OCI-LY7 (cell line): ENCODE measurements around the gene CFLAR. TPM values are rescaled to one million over a fixed set of nuclear protein-coding genes. Genes with fewer than 3 reads are reported as not detected.
A peak's percentile ranks its signal among the peaks of the same experiment; 100 is the strongest.

ENCODE experiments used
- BruUV-seq: library from RNA; stranded (reverse); fragments of 400-500 nt; replicated peaks from 2 replicates; lab custom pipeline; 2021; lab: Mats Ljungman, UMichigan
- CTCF ChIA-PET: fragments of 300-600 bp; sonication (Branson Sonifier 250); formaldehyde crosslinking; loops from one replicate; lab custom pipeline; 2022; ENCODE audit warnings: antibody characterized with exemption; ENCODE audit not compliant: unreplicated experiment; lab: Charles Lee
- POLR2A ChIA-PET: fragments of 300-600 bp; sonication (Branson Sonifier 250); formaldehyde crosslinking; loops from one replicate; lab custom pipeline; 2022; ENCODE audit warnings: antibody characterized with exemption; lab: Charles Lee
- DNase-seq: peaks from one replicate; pipeline ENCODE4 v3.0.0-alpha.2; 2015; ENCODE audit warnings: low spot score
- H2AFZ ChIP-seq: fragments of 200-600 bp; sonication (generic), shearing (Covaris generic); 2 replicates; pipeline ENCODE4 v1.6.1; 2014; ENCODE audit warnings: mild to moderate bottlenecking, antibody characterized with exemption, low read length, moderate library complexity
- H3K27ac ChIP-seq: fragments of 200-600 bp; sonication (generic); 2 replicates; pipeline ENCODE4 v1.5.1; 2014; ENCODE audit warnings: mixed run types, low read depth, mild to moderate bottlenecking, moderate library complexity, low read length, inconsistent platforms; ENCODE audit not compliant: poor library complexity, severe bottlenecking
- H3K36me3 ChIP-seq: fragments of 200-600 bp; sonication (generic); 2 replicates; pipeline ENCODE4 v1.6.1; 2014; ENCODE audit warnings: mild to moderate bottlenecking, antibody characterized with exemption, low read length, moderate library complexity, mixed read lengths; ENCODE audit not compliant: insufficient read depth
- H3K4me1 ChIP-seq: fragments of 200-600 bp; sonication (generic); 2 replicates; pipeline ENCODE4 v1.5.1; 2014; ENCODE audit warnings: mild to moderate bottlenecking, low read length; ENCODE audit not compliant: insufficient read depth, poor library complexity, severe bottlenecking
- H3K4me2 ChIP-seq: fragments of 200-600 bp; sonication (generic); 2 replicates; pipeline ENCODE4 v1.6.1; 2014; ENCODE audit warnings: mild to moderate bottlenecking, low read length
- H3K4me3 ChIP-seq: fragments of 200-600 bp; sonication (generic); 2 replicates; pipeline ENCODE4 v1.5.1; 2014; ENCODE audit warnings: mild to moderate bottlenecking, low read depth, low read length; ENCODE audit not compliant: poor library complexity, severe bottlenecking
- H3K79me2 ChIP-seq: fragments of 200-600 bp; sonication (generic); 2 replicates; pipeline ENCODE4 v1.6.1; 2016; ENCODE audit warnings: low read depth, mild to moderate bottlenecking, low read length, moderate library complexity, mixed read lengths; ENCODE audit not compliant: insufficient read depth
- H3K9me2 ChIP-seq: fragments of 200-600 bp; sonication (generic); 2 replicates; pipeline ENCODE4 v1.6.1; 2016; ENCODE audit warnings: mild to moderate bottlenecking, low read length, mixed read lengths; ENCODE audit not compliant: insufficient read depth
- H3K9me3 ChIP-seq: fragments of 200-600 bp; sonication (generic); 2 replicates; pipeline ENCODE4 v1.6.1; 2014; ENCODE audit warnings: mild to moderate bottlenecking, mixed run types, low read length, mixed read lengths
- H4K20me1 ChIP-seq: fragments of 200-600 bp; sonication (generic); 2 replicates; pipeline ENCODE4 v1.6.1; 2014; ENCODE audit warnings: mild to moderate bottlenecking, antibody characterized with exemption, low read length, moderate library complexity, mixed read lengths; ENCODE audit not compliant: insufficient read depth
- EZH2phosphoT487 ChIP-seq: fragments of 200-600 bp; sonication (generic); IDR thresholded peaks from 2 replicates; pipeline ENCODE4 v1.6.1; 2018; ENCODE audit warnings: low read depth, borderline replicate concordance, mild to moderate bottlenecking, mixed run types, antibody characterized with exemption, low read length, moderate library complexity, mixed read lengths
- intact Hi-C: fragments of 100-400 bp; cut with micrococcal nuclease; formaldehyde crosslinking; loops from one replicate; pipeline ENCODE4 v1.10.0; 2022; ENCODE audit not compliant: unreplicated experiment
- total RNA-seq, 2 experiments: library from RNA; depleted of rRNA in 1 of 2; stranded (reverse); fragments of >200 nt in 1 of 2; shearing (Covaris generic) in 1 of 2; gene quantifications; 2 replicates each; pipeline ENCODE4 v1.2.3, GENCODE V29; 2014 to 2022
- TF ChIP-seq, protein P1 (sequence below): fragments of 200-600 bp; sonication (generic); conservative IDR thresholded peaks from 2 replicates; pipeline ENCODE4 v1.5.1; 2014; ENCODE audit warnings: mild to moderate bottlenecking, antibody characterized with exemption, low read length, moderate library complexity, mixed read lengths

Gene CFLAR
- total RNA-seq, 2 experiments from 2014 or later: 42.8 to 82.5 TPM

DNA sequence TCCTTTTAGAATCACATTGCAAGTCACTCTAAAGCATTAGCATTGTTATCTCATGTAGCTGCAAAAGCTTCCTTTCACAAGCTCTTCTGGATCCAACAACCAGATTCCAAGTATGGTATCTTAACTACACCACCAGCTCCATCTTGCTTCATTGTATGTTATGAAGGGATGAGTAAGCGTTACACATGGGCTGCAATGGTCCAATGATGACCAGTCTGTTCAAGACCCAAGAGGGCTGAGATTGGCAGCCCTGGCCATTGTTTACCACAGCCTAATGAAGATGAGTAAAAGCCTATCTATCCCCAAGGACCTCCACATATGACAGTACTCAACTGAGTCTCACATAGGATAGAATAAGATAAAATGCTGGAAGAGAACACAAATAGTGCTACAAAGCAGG lies 6.3 kb downstream of the CFLAR start:
- H3K4me2 ChIP-seq: peak overlapping the region; percentile 89
- peak overlapping the region; percentile 81 for H3K4me3 ChIP-seq
- H3K9me3 ChIP-seq: no peaks in the 10 kb centered on the region
- POLR2A ChIA-PET: interaction anchor here (0.5 to 1.3 kb wide), 8 partner anchors 21 to 233 kb away, joined by 3 to 10 read pairs (median 3); partner anchors contain the start of genes NIF3L1 and PPIL3
- no peak for TF ChIP-seq EZH2phosphoT487
- H3K27ac ChIP-seq: peak overlapping the region; percentile 95
- no peak for DNase-seq
- CTCF ChIA-PET: interaction anchor here (0.5 to 1.3 kb wide), 2 partner anchors 36 to 413 kb away, joined by 3 to 6 read pairs; no protein-coding TSS in a partner anchor
- H2AFZ ChIP-seq: no peak overlapping the region
- peaks cover 82% of the 10 kb centered on the region for H3K4me1 ChIP-seq
- H3K9me2 ChIP-seq: no peaks in the 10 kb centered on the region
- peaks cover 7% of the 10 kb centered on the region; the same call in 1 of the 2 replicates for H3K36me3 ChIP-seq
- no TSS peak for BruUV-seq
- no peaks in the 10 kb centered on the region for H4K20me1 ChIP-seq
- peaks cover 72% of the 10 kb centered on the region for H3K79me2 ChIP-seq
- intact Hi-C loops: no loop called here

DNA sequence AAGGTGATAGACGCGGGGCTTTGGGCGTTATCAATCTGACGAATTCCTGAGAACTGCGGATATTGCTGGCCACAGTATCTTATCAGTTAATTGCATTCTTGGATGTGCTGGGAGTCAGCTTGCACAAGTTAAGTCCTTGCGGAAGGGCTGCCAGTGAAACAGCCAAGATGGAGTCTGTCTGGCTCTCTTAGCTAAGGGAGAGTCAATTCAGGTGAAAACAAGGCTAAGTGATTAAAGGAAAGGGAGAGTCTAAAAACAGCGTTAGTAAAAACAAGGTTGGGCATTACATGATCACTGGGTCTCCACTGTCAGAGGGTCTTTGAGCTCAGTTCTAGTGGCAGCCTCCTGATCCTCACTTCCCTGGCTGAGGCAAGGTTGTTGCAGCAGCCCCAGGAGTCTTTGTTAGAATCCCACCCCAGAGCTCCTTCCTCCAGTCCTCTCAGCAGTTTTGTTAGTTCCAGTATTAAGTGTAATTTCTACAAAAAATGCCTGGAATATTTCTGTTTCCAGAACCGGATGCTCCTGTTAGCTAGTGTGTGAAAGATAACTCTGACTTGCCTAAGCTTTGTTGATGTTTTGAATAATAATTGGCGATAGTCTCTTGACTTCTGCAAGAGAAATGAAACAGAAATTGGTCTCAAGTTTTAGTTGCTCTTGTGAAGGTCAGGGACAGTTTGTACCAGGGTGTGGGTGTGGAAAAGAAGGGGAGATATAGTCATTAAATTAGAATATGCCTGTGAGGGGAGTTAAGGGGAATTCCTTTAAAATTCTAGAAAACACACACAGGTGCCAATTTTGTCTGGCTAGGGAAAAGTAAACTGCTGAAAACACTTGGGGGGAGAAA lies 10.6 kb downstream of the CFLAR start:
- no peaks in the 10 kb centered on the region for H4K20me1 ChIP-seq
- BruUV-seq: no TSS peak
- H3K27ac ChIP-seq: peak overlapping the region; percentile 95
- no peak for TF ChIP-seq EZH2phosphoT487
- TF ChIP-seq, protein P1, sequence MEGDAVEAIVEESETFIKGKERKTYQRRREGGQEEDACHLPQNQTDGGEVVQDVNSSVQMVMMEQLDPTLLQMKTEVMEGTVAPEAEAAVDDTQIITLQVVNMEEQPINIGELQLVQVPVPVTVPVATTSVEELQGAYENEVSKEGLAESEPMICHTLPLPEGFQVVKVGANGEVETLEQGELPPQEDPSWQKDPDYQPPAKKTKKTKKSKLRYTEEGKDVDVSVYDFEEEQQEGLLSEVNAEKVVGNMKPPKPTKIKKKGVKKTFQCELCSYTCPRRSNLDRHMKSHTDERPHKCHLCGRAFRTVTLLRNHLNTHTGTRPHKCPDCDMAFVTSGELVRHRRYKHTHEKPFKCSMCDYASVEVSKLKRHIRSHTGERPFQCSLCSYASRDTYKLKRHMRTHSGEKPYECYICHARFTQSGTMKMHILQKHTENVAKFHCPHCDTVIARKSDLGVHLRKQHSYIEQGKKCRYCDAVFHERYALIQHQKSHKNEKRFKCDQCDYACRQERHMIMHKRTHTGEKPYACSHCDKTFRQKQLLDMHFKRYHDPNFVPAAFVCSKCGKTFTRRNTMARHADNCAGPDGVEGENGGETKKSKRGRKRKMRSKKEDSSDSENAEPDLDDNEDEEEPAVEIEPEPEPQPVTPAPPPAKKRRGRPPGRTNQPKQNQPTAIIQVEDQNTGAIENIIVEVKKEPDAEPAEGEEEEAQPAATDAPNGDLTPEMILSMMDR: no peak
- peak; percentile 23 for DNase-seq
- peaks cover 68% of the 10 kb centered on the region for H3K79me2 ChIP-seq
- peaks cover 21% of the 10 kb centered on the region for H3K36me3 ChIP-seq
- intact Hi-C loops: no loop called here
- POLR2A ChIA-PET: interaction anchor here (0.7 to 1.5 kb wide), 8 partner anchors 16 to 133 kb away, joined by 3 to 5 read pairs (median 3); no protein-coding TSS in a partner anchor
- no peaks in the 10 kb centered on the region for H3K9me3 ChIP-seq
- H3K4me2 ChIP-seq: peak overlapping the region; percentile 89
- peak overlapping the region; percentile 51 for H3K4me3 ChIP-seq
- CTCF ChIA-PET: no interaction called here
- peak overlapping the region; percentile 35; the same call in 1 of the 2 replicates for H2AFZ ChIP-seq
- H3K9me2 ChIP-seq: no peaks in the 10 kb centered on the region
- H3K4me1 ChIP-seq: peaks cover 95% of the 10 kb centered on the region

DNA sequence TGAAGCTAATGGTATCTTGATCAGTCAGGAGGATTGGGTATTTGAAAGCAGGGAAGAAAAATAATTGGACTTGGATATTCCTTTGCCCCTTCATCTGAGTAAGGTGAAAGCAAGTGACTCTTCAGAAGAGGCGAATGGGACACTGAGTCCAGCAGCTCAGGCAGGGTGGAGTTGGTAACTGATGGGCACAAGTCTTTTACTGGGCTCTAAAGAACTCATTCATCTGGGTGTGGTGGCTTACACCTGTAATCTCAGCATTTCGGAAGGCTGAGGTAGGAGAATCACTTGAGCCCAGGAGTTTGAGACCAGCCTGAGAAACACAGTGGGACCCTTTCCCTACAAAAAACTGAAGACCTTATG lies 11.2 kb downstream of the CFLAR start:
- H3K4me2 ChIP-seq: peak overlapping the region; percentile 89
- no peak for TF ChIP-seq EZH2phosphoT487
- TF ChIP-seq, protein P1: no peak
- intact Hi-C loops: no loop called here
- peaks cover 95% of the 10 kb centered on the region for H3K4me1 ChIP-seq
- peaks cover 24% of the 10 kb centered on the region for H3K36me3 ChIP-seq
- peak overlapping the region; percentile 95 for H3K27ac ChIP-seq
- ChIA-PET CTCF (no interaction called here), POLR2A (interaction anchor here (0.8 to 1.5 kb wide), 6 partner anchors 15 to 132 kb away, joined by 3 to 5 read pairs (median 3); no protein-coding TSS in a partner anchor)
- no peaks in the 10 kb centered on the region for H4K20me1 ChIP-seq
- H3K4me3 ChIP-seq: peak overlapping the region; percentile 51
- H3K9me2 ChIP-seq: no peaks in the 10 kb centered on the region
- DNase-seq: peak; percentile 18
- peaks cover 62% of the 10 kb centered on the region for H3K79me2 ChIP-seq
- BruUV-seq: no TSS peak
- no peaks in the 10 kb centered on the region for H3K9me3 ChIP-seq
- peak overlapping the region; percentile 35; the same call in 1 of the 2 replicates for H2AFZ ChIP-seq
